NT2/D1 (cell line): Measurements from ENCODE around the gene ADGRD1.

Source experiments
- DNase-seq: peaks from one replicate; pipeline ENCODE4 v3.0.0-alpha.2; 2011; ENCODE audit warnings: low read depth, low spot score
- H3K27me3 ChIP-seq: 2 replicates; pipeline ENCODE4 v1.6.0; 2011; ENCODE audit warnings: mild to moderate bottlenecking; ENCODE audit not compliant: insufficient read length, insufficient read depth
- H3K36me3 ChIP-seq: 2 replicates; pipeline ENCODE4 v1.6.1; 2011; ENCODE audit warnings: mild to moderate bottlenecking, low read length, mixed read lengths; ENCODE audit not compliant: insufficient read depth, insufficient read length
- H3K4me1 ChIP-seq: 2 replicates; pipeline ENCODE4 v1.5.1; 2011; ENCODE audit not compliant: insufficient read depth, insufficient read length
- H3K4me3 ChIP-seq: 2 replicates; pipeline ENCODE4 v1.5.1; 2011; ENCODE audit warnings: low read depth; ENCODE audit not compliant: insufficient read length
- H3K9ac ChIP-seq: 2 replicates; pipeline ENCODE4 v1.6.0; 2011; ENCODE audit warnings: low read depth; ENCODE audit not compliant: insufficient read length
- H3K9me3 ChIP-seq: 2 replicates; pipeline ENCODE4 v1.5.1; 2011; ENCODE audit warnings: mild to moderate bottlenecking, low read length; ENCODE audit not compliant: insufficient read depth
- SUZ12 ChIP-seq: IDR thresholded peaks from 2 replicates; pipeline ENCODE4 v1.6.1; 2011; ENCODE audit not compliant: insufficient read length, insufficient read depth; ENCODE audit errors: extremely low read depth
- YY1 ChIP-seq: IDR thresholded peaks from 2 replicates; pipeline ENCODE4 v1.6.1; 2011; ENCODE audit not compliant: insufficient read length, insufficient read depth
- ZNF274 ChIP-seq: IDR thresholded peaks from 2 replicates; pipeline ENCODE4 v1.6.1; 2011; ENCODE audit warnings: mild to moderate bottlenecking, low read depth, low read length

Gene ADGRD1

DNA sequence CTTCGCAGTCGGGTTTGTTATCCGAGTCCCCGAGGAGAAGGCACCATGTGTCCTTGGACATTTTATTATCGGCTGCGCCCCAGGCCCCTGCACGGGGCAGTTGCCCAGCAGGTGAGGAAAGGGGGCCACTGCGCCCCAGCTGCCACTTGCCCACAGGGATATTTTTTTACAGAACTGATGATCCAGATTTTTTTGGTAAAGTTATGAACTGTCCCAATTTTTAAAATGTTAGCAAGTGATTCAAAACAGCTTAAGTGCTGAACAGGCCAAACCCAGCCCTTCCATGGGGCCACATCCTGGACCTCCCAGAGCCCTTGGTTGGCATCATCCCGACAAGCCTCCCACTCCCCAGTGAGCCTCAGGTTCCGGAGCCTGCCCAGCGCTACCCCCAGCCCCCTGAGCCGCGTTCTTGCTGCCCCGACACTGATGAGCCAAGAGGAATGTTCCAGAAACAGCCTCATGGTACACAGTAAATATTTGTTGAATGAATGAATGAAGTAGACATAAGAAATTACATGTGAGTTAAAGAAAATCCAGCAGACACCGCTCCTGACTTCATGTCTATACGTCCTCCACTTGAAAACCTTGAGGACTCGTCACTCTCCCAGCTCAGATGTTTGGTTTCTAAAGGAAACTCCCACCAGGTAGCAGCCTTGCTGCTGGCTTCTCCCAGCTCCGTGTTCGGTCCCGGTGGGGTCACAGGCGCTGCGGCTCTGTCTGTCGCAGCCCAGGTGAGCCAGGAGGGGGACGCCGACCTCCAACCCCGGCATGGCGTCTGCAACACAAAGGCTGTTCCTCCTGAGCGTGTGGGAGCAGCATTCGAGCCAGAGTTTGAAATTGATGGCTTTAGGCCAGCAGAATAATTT lies 88.5 kb downstream of the ADGRD1 start:
- TF ChIP-seq SUZ12: no peak
- TF ChIP-seq YY1: no peak
- no peak for TF ChIP-seq ZNF274
- H3K9ac ChIP-seq: no peak overlapping the region

DNA sequence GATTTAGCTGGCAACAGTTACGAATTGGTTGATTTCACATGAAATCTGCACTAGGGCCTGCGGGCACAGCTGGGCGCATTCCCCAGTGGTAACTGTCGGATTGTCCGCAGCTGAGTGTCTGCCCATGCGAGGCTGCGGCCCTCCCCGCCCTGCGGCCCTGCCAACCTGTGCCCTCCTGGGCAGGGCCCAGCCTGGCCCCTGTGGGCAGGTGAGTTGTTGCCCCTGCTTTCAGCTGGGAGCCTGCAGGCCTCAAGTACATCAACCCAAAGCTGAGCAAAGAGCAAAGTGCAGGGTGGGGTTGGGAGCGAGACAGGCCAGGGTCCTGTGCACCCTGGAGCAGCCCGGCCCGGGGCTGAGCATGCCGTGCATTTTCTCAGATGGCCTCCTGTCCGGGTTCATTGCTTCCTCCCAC lies 89.1 kb downstream of the ADGRD1 start:
- Histone ChIP-seq H3K27me3 (no peaks in the 10 kb centered on the region), H3K4me3 (no peak overlapping the region), H3K4me1 (peaks cover 5% of the 10 kb centered on the region), H3K9me3 (no peaks in the 10 kb centered on the region), H3K9ac (no peak overlapping the region), H3K36me3 (no peaks in the 10 kb centered on the region)
- DNase-seq: no peak
- TF ChIP-seq ZNF274 (no peak), YY1 (no peak), SUZ12 (no peak)

More for the DNA sequence above, 88.5 kb downstream of the ADGRD1 start:
- H3K4me1 ChIP-seq: peaks cover under 1% of the 10 kb centered on the region
- no peak for DNase-seq
- no peaks in the 10 kb centered on the region for H3K36me3 ChIP-seq
- H3K27me3 ChIP-seq: no peaks in the 10 kb centered on the region
- H3K4me3 ChIP-seq: no peak overlapping the region
- no peaks in the 10 kb centered on the region for H3K9me3 ChIP-seq

GRCh38 chr12:131043401-131043871 lies 89.7 kb downstream of the ADGRD1 start:
- Histone ChIP-seq H3K4me1 (peaks cover 5% of the 10 kb centered on the region), H3K27me3 (no peaks in the 10 kb centered on the region), H3K9me3 (no peaks in the 10 kb centered on the region), H3K4me3 (no peak overlapping the region), H3K9ac (no peak overlapping the region), H3K36me3 (no peaks in the 10 kb centered on the region)
- no peak for DNase-seq
- TF ChIP-seq ZNF274: no peak
- TF ChIP-seq YY1: no peak
- TF ChIP-seq SUZ12: no peak

GRCh38 chr12:131044136-131044535 lies 90.4 kb downstream of the ADGRD1 start:
- Histone ChIP-seq H3K9ac (no peak overlapping the region), H3K4me3 (no peak overlapping the region)

DNA sequence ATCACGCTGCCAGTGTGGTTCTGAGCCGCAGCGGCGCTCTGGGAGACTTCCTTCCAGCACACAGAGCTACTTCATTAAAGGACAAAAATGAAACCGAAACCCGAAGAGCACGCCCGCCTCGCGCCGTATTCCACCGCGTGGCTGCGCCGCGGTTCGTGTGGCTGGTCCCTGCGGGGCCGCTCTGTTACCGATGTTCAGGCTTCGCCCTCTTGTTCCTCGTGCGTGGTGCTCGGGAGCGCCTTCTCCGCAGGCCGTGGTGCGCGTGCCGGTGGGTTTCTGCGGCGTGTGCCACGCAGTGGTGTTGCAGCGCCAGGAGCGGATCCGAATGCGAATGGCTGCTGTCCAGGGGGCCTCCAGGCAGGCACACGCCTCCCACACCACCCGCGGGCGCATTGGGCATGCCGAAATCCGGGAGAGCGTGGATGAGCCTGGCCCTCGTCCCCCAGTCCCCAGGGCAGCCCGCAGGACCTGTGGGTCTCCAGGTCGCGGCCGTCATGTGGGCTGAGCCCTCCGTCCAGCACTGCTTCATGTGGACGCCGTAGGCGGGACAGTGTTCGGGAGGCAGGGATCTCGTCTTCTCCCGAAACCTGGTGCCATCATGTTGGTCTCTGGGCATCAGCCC lies 91.2 kb downstream of the ADGRD1 start:
- Histone ChIP-seq H3K27me3 (no peaks in the 10 kb centered on the region), H3K4me1 (peaks cover 5% of the 10 kb centered on the region), H3K9me3 (no peaks in the 10 kb centered on the region), H3K36me3 (no peaks in the 10 kb centered on the region), H3K4me3 (no peak overlapping the region), H3K9ac (no peak overlapping the region)
- DNase-seq: no peak
- TF ChIP-seq ZNF274 (no peak), YY1 (no peak), SUZ12 (no peak)

More at GRCh38 chr12:131044136-131044535, 90.4 kb downstream of the ADGRD1 start:
- H3K4me1 ChIP-seq: peaks cover 5% of the 10 kb centered on the region
- no peaks in the 10 kb centered on the region for H3K9me3 ChIP-seq
- H3K36me3 ChIP-seq: no peaks in the 10 kb centered on the region
- H3K27me3 ChIP-seq: no peaks in the 10 kb centered on the region
- TF ChIP-seq YY1 (no peak), SUZ12 (no peak), ZNF274 (no peak)
- no peak for DNase-seq

DNA sequence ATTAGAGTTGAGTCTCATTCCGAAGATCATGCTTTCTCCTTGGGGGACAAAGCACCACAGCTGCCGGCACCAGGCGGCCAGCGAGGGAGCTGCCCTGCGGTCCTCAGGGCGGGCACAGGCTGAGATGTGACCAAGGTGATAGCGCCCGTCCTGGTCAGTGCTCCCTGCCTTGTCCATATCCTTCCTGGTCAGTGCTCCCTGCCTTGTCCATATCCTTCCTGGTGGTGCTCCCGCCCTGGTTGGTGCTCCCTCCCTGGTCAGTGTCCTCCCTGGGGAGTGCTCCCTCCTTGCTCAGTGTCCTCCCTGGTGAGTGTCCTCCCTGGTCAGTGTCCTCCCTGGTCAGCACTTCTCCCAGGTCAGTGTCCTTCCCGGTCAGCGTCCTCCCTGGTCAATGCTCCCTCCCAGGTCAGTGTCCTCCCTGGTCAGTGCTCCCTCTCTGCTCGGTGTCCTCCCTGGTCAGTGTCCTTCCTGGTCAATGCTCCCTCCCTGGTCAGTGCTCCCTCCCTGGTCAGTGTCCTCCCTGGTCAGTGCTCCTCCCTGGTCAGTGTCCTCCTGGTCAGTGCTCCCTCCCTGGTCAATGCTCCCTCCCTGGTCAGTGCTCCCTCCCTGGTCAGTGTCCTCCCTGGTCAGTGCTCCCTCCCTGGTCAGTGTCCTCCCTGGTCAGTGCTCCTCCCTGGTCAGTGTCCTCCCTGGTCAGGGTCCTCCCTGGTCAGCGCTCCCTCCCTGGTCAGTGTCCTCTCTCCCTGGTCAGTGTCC lies 92.2 kb downstream of the ADGRD1 start:
- Histone ChIP-seq H3K36me3 (no peaks in the 10 kb centered on the region), H3K4me3 (no peak overlapping the region), H3K4me1 (peaks cover 5% of the 10 kb centered on the region), H3K9ac (no peak overlapping the region), H3K9me3 (no peaks in the 10 kb centered on the region), H3K27me3 (no peaks in the 10 kb centered on the region)
- no peak for DNase-seq
- TF ChIP-seq SUZ12 (no peak), YY1 (no peak), ZNF274 (no peak)
